Right ventricle myocardium superior (tissue), 1 donor: ENCODE measurements around the gene DSCAML1. TPM values are rescaled to one million over a fixed set of nuclear protein-coding genes. Genes with fewer than 3 reads are reported as not detected.
"Not testable (repeated sequence)": the region's sequence is repeated elsewhere in the genome, so short reads cannot be mapped to it uniquely, and the experiment has no call there.

Experiments used
- ATAC-seq: fragments of 200-7000 bp; cut with Tn5 transposase; one replicate; pipeline ENCODE4 v1.9.1; 2020; ENCODE audit warnings: mild to moderate bottlenecking; ENCODE audit not compliant: poor library complexity
- DNase-seq: peaks from one replicate; pipeline ENCODE4 v3.0.0-alpha.2; 2020
- intact Hi-C: fragments of 100-400 bp; cut with DNase I; formaldehyde crosslinking; loops from one replicate; pipeline ENCODE4 v1.11.2; 2022
- total RNA-seq: library from RNA; stranded (reverse); fragmentation: NEBNext Ultra II Directional; extraction: Animal tissue kit (Norgen Biotek cat#: 25700); gene quantifications from one replicate; pipeline ENCODE4 v1.2.1, GENCODE V29; 2021
- donor health status: DM: no; HTN: yes; CAD: no; lungs with severe emphysema.

DSCAML1 gene
- total RNA-seq, 1 donor from 2014 or later: 0.83 TPM

DNA sequence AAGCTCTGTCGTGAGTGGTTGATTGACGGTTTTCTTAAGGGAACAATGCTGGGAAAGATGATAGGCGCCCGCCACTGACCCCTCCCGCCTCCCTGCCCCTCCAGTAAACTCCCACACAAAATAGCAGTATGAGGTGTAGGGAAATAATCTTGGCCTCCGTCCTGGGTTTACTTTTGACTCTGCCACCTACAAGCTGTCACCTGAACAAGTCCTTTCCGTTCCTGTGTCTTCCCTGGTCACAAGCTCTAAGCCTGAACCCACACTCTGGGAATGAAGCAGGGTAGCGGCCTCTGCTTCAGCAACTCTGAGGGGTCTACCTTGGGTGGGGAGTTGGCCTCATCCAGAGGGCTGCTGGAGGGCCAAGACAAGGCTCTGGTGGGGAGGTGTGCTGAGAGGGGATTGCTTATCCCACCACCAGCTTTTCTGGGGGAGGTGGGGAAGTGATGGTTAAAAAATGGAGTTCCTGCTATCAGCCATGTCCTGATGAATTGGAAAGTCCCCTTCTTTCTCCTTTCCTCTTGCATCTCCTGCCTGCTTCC lies 381.6 kb downstream of the DSCAML1 start:
- ATAC-seq: no peak
- intact Hi-C loops: no loop called here
- no peak for DNase-seq

DNA sequence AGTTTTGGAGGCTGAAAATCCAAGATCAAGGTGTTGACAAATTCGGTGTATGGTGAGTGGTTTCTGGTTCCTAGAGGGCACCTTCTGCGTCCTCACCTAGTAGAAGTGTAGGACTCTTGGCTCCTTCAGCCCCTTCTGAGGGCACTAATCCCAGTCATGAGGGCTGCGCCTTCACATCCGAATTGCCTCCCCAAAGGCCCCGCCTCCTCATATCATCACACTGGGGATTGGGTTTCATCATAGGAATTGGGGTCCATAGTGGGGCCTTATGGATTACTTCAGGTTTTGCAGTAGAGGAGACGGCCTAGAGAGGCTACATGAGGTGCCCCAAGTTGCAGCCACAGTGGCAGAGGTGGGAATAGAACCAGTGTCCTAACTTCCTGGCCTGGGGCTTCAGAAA lies 382.3 kb downstream of the DSCAML1 start:
- no peak for ATAC-seq
- intact Hi-C loops: no loop called here
- DNase-seq: no peak

DNA sequence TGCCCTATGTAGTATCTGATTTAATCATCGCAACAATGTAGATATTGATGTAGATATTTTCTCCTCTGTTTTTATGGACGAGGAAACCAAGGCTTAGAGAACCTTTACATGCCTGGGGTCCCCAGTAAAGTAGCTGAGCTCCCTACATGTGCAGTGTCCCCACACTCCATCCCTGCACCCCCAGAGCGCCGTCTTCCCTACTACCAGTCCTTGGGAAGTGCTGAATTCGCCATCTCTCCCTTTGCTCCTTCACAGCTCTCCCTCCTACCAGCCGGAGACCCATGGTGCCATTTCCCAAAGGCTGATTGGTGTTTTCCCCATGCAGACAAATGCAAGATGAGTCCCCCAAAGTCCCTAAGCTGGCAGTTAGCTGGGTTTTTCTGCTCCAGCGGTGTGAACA lies 383.4 kb downstream of the DSCAML1 start:
- no peak for DNase-seq
- ATAC-seq: no peak
- intact Hi-C loops: no loop called here

DNA sequence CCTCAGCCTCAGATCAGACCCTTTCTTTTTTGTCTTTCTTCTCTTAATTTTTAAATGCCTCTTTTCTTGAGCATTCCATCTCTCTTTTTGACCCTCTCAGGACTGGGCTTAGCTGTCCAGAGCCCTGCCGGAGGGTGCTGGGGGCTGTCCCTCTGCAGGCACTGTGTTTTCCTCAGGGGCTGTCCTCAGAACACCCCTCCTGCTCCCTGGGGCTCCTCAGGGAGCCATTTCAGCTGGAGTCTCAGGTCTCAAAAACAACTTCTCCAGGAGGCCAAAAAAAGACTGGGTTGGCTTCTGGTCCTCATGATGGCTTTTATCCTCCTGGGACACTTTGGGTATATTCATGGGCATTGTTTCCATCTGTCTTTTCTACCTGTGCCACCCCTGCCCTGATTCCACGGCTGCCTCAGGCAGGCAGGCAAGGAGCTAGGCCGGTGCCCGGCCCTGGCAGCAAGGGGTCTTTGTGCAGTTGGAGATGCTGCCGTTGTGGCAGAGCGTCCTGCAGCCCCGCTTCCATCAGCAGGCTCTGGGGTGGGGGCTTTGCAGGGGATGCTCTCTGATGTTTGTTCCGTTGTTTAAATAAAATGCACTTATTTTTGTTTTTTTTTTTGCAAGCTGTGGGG lies 384.3 kb downstream of the DSCAML1 start:
- ATAC-seq (no peak), DNase-seq (no peak)
- intact Hi-C loops: no loop called here

DNA sequence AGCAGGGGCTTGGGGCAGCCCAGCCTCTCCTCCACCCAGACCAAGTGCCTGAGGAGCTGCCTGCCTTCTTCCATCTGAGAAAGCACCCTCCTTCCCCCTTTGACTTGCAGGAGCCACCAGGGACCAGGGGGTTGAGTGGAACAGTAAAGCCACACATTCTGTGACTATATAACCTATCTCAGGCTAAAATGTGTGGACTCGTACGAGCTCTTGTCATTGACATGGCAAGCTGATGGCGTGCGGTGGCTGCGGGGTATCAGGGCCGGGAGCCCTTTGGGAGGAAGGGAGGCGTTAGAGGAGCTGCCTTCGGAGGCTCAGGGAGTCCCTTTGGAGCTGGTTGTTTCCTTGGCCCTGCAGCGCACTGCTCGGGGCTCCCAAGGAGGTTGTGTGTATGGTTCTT lies 384.8 kb downstream of the DSCAML1 start:
- ATAC-seq (no peak), DNase-seq (no peak)
- intact Hi-C loops: no loop called here

DNA sequence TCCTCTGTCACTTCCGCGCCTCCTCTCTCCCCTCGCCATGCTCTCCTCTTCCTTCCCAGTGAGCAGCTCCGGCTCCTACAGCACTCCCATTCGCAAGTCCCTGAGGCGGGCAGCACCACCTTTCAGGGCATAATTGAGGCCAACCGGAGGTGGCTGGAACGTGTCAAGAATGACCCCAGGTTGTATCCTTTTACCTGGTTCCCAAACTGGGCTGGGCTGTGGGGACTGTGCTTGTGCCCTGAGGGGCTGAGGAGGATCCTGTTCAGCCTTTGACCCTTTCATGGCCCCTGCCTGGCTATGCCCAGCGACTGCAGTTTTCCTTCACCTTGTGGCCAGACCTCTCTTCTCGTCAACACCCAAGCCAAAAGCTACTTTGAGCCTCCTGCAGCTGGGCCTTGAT lies 385.3 kb downstream of the DSCAML1 start:
- ATAC-seq (no peak), DNase-seq (no peak)
- intact Hi-C loops: no loop called here

DNA sequence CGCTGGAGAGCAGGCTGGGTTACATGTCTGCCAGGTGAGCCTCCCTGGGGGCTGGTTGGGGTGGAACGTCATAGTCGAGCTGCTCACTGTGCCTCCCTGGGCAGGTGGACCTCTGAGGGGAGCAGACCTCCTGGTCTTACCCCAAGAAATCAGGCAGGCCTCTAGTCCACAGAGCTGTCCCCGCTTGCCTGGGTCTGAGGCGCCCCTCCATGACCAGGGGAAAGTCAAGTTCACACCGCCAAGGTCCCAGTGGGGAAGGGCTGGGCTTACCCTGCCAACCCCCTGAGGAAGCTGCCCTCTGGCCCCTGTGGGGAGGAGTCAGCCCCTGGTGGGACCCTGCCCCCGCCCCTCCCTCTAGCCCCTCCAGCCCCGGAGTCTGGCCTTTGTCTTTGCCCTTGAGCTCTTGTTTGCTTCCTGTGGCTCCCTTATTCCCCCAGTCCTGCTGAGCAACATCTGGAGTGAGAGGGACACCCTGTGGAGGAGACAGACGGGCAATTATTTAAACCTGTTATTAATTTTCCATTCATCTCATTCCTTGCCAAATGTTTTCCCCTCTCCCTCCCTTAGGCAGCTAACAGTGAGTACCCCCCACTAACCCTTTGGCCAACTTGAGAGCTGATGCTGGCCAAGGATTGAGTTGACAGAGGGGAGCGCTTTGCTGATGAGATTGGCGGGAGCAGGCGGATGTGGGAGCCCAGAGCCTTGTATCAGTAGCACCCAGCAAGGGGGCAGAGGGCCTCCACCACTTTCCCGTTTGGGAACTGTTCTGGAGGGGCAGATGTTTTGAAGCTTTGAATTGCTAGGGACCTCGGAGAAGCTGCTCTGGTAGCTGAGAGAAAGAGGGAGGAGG lies 385.9 kb downstream of the DSCAML1 start:
- DNase-seq: no peak
- intact Hi-C loops: no loop called here
- no peak for ATAC-seq

DNA sequence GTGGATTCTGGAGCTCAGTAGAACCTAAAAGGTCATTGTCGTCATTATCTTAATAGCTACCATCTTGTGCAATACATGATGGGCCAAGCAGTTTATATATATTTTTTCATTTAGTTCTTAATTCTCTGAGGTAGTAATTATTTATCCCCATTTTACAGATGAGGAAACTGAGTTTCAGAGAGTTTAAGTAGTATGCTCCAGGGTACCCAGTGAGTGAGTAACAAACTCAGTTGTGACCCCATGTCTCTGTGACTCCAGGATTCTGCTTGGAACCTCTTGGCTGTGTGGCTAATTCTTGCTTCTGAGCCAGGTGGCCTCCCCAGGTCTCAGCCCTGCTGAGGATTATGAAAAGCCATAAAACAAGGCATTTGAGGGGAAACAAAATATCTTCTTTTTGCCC lies 386.8 kb downstream of the DSCAML1 start:
- ATAC-seq (no peak), DNase-seq (no peak)
- intact Hi-C loops: no loop called here

DNA sequence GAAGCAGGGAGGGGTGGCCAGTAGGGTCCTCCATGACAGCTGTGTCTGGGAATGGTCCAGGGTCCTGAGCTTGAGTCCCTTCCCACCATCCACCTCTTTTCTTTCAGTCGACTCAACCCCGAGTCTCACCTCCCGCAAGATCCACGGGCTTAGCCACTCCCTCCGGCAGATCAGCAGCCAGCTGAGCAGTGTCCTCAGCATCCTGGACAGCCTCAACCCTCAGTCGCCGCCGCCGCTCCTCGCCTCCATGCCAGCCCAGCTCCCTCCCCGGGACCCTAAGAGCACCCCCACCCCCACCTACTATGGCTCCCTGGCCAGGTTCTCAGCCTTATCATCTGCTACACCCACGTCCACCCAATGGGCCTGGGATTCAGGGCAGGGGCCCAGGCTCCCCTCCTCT lies 387.5 kb downstream of the DSCAML1 start:
- ATAC-seq (no peak), DNase-seq (no peak)
- intact Hi-C loops: no loop called here

DNA sequence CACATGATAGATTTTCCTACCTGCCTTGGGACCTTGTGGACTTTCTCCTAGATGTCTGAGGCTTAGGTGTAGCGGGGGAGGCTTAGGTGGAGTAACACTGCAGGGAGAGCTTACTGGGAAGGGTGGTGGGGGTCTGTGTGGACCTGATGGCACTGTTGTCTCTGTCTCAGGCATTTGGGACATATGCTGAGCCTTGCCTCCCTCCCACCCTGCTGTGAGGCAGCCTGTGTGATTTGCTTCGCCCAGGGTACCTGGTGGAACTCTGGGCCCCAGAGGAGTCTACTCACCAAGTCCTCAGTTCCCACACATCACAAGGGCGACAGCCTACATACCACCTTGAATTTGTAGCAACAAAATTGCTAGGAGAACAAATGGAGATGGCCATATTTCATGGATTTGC lies 388.7 kb downstream of the DSCAML1 start:
- intact Hi-C loops: no loop called here
- ATAC-seq: no peak

DNA sequence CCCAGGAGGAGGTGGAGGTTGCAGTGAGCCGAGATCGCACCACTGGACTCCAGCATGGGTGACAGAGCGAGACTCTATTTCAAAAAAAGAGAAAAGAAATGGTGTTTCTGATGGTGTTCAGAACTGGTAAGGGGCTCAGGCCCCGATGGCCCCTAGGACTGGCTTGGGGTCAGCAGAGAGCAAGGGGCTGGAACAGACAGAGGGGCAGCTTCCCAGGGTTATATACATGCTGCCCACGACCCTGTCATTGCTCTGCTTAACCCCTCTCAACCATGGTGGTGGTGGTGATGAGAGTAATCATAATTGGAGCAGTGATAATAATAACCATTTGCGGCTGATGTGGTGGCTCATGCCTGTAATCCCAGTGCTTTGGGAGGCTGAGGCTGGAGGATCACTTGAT lies 390.0 kb downstream of the DSCAML1 start:
- intact Hi-C loops: no loop called here
- ATAC-seq: no peak
- DNase-seq: no peak

More for the DNA sequence above, 388.7 kb downstream of the DSCAML1 start:
- no peak for DNase-seq

DNA sequence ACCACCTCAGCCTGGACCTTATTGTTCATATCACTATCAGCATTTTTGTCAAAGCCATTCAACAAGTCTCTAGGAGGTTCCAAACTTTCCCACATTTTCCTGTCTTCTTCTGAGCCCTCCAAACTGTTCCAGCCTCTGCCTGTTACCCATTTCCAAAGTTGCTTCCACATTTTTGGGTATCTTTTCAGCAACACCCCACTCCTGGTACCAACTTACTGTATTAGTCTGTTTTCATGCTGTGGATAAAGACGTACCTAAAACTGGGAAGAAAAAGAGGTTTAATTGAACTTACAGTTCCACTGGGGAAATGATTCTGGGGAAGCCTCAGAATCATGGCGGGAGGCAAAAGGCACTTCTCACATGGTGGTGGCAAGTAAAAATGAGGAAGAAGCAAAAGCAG lies 391.1 kb downstream of the DSCAML1 start:
- ATAC-seq, intact Hi-C loops, DNase-seq: not testable (repeated sequence)

DNA sequence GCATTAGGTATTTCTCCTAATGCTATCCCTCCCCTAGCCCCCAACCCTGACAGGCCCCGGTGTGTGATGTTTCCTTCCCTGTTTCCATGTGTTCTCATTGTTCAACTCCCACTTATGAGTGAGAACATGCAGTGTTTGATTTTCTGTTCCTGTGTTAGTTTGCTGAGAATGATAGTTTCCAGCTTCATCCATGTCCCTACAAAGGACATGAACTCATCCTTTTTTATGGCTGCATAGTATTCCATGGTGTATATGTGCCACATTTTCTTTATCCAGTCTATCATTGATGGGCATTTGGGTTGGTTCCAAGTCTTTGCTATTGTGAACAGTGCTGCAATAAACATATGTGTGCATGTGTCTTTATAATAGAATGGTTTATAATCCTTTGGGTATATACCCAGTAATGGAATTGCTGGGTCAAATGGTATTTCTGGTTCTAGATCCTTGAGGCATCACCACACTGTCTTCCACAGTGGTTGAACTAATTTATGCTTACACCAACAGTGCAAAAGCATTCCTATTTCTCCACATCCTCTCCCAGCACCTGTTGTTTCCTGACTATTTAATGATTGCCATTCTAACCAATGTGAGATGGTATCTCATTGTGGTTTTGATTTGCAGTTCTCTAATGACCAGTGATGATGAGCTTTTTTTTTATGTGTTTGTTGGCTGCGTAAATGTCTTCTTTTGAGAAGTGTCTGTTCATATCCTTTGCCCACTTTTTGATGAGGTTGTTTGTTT lies 397.7 kb downstream of the DSCAML1 start:
- DNase-seq, intact Hi-C loops, ATAC-seq: not testable (repeated sequence)

DNA sequence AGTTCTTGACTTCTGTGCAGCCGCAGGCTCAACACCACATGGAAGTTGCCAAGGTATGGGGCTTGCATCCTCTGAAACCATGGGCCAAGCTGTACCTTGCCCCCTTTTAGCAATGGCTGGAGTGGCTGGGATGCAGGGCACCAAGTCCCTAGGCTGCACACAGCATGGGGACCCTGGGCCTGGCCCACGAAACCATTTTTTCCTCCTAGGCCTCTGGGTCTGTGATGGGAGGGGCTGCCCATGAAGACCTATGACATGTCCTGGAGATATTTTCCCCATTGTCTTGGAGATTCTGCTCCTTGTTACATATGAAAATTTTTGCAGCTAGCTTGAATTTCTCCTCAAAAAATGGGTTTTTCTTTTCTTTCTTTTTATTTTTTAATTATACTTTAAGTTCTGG lies 398.4 kb downstream of the DSCAML1 start:
- ATAC-seq, DNase-seq, intact Hi-C loops: not testable (repeated sequence)

DNA sequence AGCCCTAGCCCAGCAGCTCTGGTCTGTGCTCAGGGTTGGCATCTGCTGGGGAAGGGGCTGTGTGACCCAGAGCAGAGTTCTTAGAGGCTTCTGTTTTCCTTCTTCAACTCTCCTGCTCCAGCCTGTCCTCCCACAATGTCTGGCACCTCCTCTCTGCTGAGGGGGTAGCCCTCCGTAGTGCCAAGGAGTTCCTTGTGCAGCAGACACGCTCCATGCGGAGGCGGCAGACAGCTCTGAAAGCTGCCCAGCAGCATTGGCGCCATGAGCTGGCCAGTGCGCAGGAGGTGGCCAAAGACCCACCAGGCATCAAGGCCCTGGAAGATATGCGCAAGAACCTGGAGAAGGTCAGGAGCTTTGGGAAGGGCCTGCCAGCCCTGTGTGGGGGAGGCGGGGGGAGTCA lies 400.0 kb downstream of the DSCAML1 start:
- DNase-seq: no peak
- intact Hi-C loops: no loop called here
- ATAC-seq: no peak

DNA sequence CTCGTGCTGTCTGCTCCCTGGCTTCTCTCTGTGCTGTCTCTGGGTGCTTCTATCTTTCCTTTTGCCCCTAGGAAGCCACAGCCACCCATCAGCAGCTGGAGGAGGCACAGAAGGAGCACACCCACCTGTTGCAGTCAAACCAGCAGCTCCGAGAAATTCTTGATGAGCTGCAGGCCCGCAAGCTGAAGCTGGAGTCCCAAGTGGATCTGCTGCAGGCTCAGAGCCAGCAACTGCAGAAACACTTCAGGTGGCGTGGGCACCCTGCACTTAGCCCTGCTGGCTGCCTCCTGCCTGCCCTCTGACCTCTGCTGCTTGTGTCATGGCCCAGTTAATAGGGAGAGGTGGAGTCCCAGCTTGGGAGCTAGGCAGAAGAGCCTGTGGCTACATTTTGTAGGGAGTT lies 401.5 kb downstream of the DSCAML1 start:
- intact Hi-C loops: no loop called here
- DNase-seq (no peak), ATAC-seq (no peak)

DNA sequence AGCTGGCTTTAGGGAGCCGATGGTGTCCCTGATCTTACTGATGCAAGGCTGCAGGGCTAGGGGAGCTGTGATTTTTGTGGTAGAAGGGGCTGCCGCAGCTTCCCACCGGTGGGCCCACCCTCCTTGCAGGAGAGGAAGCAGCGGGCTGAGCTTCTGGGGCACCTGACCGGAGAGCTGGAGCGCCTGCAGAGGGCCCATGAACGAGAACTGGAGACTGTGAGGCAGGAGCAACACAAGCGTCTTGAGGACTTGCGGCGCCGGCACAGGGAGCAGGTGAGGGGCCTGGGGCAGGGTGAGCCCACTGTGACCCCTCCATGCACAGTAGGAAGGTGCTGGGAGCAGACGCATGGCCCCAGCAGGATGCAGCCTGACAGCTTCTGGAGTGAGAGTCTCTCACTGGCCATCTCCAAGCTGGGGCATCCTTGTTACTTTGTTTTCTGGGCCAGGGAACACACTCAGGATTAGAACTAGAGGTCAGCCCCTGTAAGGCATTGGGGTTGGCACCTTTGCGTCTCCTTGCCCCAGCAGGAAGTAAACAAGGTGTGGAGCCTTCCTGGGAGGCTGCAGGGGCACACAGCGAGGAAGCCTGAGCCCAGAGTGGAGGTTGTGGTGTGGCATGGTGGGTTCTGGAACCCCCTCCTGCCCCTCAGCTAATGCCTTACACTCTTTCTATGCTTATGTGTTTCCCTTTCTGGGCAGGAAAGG lies 402.6 kb downstream of the DSCAML1 start:
- intact Hi-C loops: no loop called here
- no peak for ATAC-seq
- DNase-seq: no peak

DNA sequence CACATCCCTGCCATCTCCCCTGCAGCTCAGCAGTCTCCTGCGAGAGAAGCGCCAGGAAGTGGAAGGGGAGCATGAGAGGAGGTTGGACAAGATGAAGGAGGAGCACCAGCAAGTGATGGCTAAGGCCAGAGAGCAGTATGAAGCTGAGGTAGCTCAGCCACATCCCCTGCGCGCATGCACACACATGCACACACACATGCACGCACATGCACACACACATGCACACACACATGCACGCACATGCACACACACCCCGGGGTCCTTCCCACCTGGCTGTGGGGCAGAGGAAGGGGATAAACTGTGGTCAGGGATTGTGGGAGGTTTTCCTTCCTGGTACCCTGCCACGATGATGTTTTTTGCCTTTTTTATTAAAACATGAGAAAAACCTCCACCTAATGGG lies 404.0 kb downstream of the DSCAML1 start:
- DNase-seq: no peak
- no peak for ATAC-seq
- intact Hi-C loops: no loop called here
